ENCODE results near the gene RPS16.

- TF ChIP-seq CTCF (conservative IDR thresholded peaks at IDR 0.05) (no peak), EZH2 (IDR thresholded peaks at IDR 0.05; ENCODE audit: low read depth) (no peak)
Measured at GRCh38 chr19:39402346-39403300, 33.1 kb downstream of the RPS16 start.
